GM19397 (cell line): ENCODE data around the gene NLGN1.

Experiments used
- ATAC-seq: cut with Tn5 transposase; IDR thresholded peaks from one replicate; pipeline ENCODE4 v1.9.1; 2021; ENCODE audit warnings: mild to moderate bottlenecking, moderate library complexity; ENCODE audit not compliant: unreplicated experiment

Gene NLGN1

DNA sequence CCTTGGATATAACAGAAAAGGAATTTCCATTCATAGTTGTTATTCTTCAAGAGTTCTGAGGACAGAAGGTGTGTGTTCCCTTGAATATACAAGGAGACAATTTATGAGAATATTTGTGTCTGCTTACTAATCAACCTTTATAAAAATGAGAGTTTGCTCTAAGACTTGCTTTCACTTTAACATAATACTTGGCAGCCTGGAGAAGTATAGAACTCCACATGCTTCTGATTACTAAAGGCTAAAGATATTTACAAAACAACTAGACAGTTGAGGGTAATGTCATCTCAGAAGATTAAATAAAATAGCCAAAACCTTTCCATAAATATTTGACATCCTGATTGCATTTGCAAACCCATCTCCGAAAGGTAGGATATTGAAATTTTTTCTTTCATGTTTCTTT lies 734.5 kb downstream of the NLGN1 start:
- ATAC-seq = no peak

DNA sequence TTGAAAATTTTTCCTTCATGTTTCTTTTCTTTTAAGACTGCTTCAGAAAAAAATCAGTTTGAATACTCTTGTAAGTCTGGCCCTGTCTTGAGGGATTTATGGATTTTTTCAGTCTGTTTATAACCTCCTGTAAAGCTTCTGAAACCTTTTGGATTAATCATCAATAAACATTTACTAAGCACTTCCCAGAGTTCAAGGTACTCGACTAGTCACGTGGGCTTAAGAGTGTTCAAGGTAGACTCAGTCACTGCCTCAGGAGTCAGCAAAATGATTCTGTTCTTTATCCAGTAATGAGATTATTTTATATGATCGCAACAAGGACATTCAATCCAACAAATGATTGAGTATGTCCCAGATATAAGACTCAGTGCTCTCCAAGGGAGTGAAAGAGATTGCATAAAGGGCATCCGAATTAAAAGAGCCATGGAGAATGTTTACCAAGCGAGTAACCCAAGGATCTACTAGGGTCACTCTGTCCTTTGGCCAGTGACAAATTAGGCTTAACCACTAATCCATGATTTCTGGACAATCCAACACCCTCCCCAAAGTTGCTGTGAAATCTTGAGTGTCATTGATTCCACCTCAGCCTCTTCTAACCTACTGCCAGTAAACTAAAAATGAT lies 735.0 kb downstream of the NLGN1 start:
- no peak for ATAC-seq

DNA sequence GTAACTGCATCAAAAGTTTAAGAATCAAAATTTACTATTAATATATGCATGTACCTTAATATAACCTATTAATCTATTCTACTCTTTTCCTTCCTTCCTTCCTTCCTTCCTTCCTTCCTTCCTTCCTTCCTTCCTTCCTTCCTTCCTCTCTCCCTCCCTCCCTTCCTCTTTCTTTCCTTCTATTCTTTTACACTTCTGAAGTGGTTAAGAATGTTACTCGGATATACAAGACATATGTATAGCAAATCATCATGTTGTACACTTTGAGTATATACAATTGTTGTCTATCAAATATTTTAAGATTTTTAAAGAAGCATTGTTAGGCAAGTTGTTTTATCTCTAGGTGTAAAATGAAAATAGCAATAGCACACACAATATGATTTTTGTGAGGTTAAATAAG lies 748.5 kb downstream of the NLGN1 start:
- ATAC-seq = no peak

DNA sequence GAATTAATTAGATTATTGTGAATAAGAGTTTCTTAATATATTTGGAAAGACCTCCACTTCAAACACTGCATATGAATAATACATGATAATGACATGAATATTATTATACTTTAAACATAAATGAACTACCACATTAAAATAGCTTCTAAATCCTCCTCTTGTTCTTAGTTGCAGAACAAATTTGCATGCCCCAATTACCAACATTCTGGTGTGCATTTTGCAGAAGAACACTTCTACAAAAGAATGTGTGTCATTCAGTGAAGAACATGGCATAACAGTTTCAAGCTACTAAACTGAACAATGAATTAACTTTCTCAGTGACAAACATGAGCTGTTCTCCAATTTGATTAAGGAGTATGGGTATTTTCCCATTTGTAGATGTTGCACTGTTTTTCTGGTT lies 750.3 kb downstream of the NLGN1 start:
- ATAC-seq = no peak

DNA sequence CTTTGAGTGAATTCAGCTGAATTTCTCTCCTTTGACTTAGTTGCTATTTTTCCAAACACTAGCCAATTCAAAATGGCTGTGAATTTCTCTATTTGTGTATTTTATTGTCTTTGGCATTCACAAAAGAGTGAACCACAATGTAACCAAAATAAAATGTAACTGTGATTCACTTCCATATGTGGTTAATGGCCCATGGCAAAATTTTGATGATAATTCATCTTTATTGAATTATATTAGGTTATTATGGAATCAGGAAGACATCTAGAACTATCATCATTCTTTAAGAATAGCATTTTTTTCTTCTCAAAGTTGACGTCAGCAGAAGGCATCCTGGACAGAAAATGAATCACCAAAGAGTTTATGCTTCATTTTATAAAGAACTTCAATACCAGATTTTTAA lies 756.3 kb downstream of the NLGN1 start:
- no peak for ATAC-seq

DNA sequence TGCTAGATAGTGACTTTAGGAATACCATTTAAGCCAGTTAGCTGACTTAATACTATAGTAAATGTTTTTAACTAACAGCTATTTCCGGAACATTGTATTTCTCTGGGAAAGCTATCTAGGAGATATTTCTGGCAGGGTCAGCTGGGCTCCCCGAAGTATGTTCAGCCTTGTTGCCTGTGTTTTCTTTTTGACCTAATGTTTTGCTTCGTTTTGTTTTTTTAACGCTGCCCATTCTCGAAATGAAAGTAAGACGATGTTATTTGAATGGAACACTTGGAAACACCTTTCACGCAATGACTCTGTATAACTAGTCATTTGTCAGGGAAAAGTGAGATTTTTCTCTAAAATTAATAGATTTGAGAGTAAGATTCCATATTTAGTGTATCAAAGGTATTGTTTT lies 758.7 kb downstream of the NLGN1 start:
- ATAC-seq = no peak

DNA sequence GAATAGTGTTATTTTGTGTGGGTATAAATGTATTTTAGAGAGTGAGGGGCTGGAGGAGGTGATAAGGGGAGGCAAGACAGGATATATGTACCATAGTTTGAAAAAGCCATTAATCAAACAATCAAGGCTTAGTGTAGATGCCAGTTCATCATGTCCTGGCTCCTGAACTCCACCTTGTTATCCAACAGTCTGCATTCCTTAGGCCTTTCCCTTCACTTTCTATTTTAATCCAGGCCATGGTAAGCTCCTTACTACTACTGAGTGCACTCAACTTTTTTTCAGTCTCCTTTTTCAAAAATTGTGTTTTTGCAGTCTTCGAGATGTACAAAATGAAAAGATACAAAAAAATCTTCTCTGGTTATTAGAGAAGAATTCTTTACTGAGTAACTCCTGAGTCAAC lies 761.1 kb downstream of the NLGN1 start:
- no peak for ATAC-seq

DNA sequence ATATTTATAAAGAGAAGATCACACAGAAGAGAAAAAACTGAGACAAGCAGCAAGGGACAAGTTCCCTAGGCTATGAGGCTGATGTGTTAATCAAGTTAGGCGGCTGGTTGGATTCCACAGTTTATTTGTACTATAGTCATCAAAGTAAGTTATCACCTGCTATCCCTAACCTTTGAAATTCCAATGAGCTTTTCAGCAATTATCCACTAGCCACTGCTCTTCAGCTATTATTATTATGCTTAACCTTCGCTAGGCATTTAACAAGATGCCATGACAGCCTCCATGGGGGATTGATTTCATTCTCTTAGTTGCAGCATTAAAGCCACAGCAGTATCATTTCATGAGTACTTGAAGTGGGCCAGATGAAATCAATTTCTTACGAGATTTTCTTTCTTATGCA lies 762.1 kb downstream of the NLGN1 start:
- ATAC-seq = no peak

DNA sequence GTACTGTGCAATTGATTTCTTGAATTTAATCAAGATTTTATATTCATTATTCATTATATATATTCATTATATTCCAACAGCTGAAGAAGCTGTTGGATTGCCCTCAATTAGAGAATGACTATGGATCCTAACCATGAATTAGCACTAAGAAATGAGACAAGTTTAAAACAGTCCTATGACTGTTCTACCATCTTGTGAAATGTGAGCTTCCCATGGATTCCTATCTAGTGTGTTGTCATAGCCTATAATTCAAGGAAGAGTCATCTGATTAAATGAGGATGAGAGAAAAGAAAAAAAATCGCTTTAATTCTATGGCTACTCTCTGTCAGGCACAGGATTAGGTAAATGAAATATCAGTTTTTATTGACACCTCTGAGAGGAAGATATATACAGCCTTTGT lies 765.0 kb downstream of the NLGN1 start:
- no peak for ATAC-seq

DNA sequence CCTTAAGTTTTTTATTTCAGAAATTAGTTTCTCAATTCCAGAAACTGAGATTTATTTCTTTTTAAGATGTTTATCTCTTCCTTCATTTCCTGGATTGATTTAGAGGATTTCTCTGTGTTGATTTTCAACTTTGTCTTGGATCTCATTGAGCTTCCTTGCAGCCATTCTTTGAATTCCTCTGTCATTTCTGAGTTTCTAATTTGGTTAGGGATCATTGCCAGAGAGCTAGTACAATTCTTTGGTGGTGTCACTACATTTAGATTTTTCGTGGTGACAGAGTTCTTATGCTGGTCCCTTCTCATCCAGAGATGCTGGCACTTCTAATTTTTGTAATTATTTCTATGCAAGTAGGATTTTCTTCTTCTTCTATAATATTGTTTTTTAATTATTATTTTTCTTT lies 770.5 kb downstream of the NLGN1 start:
- ATAC-seq = no peak

DNA sequence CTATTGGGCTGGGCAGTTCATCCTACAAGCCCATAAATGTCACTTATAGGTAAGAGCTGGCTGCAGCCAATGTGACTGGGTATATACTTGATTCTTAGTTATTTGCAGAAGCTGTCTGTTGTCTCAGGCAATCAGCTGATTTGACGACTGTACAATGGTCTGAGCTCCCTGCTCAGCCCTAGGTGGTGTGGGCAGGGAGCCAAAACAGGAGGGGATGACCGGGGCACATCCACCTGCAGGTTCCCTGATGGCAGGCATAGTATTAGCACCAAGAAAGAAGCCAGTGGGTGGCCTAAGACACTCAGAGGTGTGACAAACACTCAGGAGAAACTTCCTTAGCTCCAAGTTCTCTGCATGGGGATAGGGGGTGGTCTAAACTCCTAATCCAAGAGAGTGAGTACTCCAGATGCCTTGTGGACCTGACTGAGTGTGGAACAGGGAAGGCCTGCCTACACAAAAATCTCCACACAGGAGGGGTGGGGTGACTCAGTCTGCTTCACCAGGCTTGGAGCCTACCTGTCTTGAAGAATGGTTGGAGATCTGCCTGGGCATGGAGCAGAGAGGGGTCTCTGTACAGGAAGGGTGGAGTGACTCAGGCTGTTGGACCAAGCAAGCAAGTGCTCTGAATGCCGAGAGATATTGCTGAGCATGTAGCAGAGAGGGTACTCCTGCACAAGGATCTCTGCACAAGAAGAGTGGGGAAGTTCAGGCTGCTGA lies 771.2 kb downstream of the NLGN1 start:
- ATAC-seq = no peak

DNA sequence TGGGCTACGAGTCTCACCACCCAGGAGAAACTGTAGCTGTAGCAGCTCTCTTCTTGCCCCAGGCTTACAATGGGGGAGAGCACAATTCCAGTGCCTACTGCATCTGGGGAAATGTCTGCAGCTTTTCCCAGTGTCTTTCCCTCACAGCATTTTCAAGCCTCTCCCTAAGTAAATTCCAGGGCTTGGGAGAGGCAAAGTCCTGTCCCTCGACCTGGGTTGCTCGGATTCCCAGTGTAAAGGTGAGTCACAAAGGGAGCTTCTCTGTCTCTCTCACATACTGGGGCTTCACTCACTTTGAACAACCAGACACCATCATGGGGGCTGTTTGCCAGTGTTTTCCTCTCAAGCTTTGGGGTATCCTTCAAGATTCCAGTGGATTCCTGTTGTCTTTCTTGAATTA lies 772.2 kb downstream of the NLGN1 start:
- ATAC-seq = no peak

DNA sequence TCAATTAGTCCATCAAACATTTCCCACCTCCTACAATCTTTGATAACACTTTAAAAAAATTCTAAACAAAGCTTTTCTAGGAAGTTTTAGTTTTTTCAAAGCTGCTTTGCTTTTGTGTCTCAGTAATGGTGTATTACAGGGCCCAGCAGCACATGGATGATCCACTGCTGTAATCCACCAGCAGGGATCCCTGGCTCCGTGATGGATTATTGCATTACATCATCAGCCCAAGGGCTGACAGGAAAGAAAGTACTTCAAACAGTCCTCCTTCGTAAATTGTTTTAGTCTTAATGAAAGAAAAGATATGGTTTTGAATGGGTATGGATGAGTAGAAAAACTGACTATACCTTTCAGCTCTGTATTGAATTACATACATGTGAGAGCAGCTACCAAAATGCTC lies 772.7 kb downstream of the NLGN1 start:
- ATAC-seq = no peak

DNA sequence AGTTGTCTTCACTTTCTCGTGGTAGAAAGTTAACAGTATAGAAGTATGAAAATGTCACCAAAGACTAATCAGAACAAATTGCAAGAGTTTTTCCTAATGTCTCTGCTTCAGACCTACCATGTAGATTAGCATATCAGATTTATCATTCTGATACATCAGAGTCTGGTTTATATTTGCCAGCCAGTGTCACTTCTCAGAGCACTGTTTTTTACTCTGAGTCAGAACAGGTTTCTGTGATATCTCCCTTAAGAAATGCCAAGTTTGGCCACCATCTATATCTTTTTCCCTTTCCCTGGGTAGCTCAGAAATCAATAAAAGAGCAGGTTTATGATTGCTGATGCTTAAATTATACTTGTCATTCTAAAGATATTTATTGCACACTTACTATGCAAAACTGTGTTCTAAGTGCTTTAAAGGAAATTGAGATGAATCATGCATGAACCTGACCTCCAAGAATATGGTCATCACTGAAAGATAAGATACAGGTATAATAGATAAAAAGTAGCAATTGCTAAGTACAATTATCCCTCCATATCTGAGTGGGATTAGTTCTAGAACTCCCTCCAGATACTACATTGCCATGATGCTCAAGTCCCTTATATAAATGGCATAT lies 788.9 kb downstream of the NLGN1 start:
- no peak for ATAC-seq

DNA sequence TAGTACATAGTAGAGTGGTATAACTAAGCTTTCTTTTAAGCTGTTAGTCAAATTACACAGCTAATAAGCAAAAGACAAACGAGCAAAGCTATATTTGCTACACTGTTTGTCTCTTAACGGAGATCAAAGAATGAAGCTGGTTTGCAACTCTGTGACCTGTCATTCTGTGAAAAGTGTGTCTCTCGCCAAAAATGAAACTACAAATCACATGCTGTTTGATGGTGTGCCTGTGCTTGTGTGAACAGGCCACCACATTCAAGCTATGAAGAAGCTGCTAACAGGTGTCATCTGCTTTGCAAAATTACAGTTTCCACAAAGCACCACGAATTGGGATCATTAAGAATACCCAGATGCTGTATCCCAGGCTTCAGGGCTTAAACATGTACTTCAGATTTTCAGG lies 793.8 kb downstream of the NLGN1 start:
- ATAC-seq = no peak

DNA sequence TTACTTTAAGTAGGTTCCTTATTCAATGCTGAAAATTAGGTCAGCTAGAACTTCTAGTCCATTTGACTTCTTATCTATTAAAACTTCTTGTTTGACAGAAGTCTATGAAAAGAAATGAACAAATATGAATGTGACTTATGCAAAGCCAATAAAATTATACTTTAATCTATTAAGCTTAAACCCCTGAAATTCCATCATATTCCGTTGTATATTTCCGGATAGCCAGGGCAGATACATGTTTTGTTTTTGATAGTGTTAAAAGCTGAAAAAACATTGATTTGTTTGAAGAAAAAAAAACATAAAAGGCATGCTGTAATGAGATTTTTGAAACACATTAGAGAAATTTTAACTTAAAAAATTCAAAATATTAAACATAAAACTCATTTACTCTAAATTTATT lies 794.4 kb downstream of the NLGN1 start:
- ATAC-seq = no peak

DNA sequence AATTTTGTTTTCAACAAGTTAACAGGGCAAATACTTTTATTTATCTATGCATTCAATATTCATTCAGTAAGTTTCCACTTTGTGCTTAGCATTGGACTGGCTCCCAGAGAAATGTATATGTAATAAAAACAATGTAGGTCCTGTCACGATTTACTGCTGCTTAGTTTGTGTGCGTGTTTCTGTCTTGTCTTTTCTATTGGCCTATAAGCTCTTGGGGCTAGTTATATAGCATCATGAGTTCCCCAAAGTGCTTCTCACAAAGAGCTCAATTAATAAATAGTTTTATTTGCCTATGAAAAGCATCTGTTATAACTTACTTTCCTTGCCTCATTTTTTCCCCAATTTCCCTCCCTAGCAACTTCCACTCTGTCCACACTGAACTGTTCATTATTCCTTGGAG lies 794.9 kb downstream of the NLGN1 start:
- ATAC-seq = no peak

DNA sequence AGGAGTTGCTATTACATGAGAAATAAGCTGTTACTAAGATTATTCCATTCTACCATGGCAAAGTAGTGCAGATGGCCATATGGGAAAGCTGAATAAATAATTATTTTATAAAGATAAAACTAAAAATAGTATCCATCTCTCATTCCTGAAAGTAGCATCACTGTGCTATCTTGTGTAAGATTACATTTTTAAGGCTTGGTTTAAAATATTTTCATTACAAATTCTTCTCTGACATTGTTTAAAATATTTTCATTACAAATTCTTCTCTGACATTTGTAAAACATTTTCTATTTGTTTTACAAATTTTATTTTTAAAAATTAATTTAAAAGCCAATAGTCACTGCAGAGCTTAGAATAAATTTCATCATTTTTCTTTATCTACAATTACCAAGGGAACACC lies 796.1 kb downstream of the NLGN1 start:
- ATAC-seq = no peak

DNA sequence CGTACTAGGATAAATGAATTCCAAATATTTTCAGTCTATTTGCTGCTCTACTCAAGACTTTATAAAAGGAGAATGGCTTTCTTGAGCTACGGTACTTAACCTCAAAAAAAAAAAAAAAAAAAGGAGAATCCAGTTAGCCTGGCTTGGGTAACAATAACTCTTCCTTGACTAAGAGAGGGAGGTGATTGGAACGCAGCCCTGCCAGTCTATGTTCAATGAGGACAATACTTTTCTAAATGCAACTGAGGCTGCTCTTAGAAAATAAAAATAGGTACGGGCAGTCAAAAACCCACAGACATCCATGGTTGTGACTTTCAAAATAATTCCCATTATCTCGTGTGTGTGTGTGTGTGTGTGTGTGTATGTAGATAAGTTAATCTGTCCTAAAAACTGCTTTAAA lies 799.9 kb downstream of the NLGN1 start:
- ATAC-seq = no peak

DNA sequence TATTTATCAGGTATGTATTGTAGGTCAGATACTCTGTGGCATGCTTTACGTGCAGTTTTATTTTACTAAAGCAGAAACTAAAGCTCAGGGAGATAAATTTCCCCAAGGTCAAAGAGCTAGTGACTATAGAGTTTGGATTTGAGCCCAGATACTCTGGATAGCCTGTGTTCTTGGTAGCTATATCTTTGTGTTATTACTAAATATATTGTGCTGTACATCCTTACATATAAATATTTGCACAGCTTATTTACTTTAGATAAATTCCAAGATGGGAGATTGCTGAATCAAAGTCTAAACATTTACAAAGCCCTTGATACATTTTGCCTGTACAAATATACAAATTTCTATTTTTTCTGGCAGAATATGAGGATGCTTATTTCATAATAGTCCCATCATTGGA lies 800.7 kb downstream of the NLGN1 start:
- no peak for ATAC-seq

DNA sequence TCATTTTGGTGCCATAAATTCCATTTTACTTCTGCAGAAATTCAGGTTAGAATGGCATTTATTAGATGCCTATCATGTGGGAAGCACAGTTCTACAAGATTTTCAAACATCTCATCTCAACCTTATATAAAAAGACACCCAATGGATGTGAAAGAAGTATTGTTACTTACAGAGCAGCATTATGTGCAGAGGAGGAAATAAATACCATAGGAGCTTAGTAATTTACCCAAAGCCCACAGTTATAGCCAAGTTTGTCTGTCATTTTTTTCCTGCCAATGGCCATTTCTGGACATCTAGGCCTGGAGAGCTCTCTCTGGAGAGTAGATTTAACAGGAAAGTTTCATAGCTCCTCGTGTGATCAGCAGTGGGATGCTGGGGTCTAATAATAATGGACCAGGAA lies 802.2 kb downstream of the NLGN1 start:
- ATAC-seq = no peak

DNA sequence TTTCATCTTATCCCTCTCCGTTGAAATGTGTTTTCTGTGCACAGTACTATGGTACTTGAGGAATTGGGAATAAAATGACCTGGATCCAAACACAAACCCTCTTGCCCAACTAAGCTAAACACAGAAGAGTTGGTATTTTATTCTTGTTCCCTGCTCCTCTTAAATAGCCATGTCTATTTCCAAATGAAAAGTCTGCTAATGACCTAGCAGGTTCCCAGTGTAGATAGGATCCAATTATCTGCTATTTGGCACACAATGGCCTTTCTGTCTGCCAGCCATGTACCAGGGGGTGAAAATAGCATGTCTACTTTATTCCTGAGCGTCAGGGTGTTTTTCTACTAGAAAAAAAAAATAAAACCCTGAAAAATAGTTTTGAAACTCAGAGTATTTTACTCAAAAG lies 804.6 kb downstream of the NLGN1 start:
- ATAC-seq = no peak

DNA sequence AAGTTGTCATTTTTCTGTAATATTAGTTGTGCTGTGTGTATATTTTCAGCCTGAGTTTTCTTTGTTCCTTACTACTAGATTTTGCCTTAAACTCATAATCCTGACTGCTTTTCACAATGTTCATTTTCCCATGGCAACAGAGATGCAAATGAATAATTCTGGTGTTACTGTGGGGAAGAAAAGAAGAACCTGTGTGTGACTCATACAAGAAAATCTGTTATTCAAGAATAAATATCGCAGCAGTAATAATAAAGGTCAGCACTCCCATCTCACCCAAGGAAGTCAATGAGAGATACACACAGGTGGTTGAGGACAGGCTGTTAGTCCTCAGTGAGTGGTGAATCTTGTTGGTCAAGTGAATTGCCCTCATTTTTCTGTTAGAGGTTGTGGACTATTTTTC lies 805.0 kb downstream of the NLGN1 start:
- ATAC-seq = no peak
